GM21723 (cell line): ENCODE measurements around the gene NDST1.

ENCODE experiments used
- ATAC-seq: cut with Tn5 transposase; IDR thresholded peaks from one replicate; pipeline ENCODE4 v1.9.1; 2021; ENCODE audit warnings: mild to moderate bottlenecking, moderate library complexity; ENCODE audit not compliant: unreplicated experiment

Gene NDST1

GRCh38 chr5:150561571-150562275, 53.8 kb downstream of the NDST1 start:
- ATAC-seq: no peak

GRCh38 chr5:150562832-150563231, 54.9 kb downstream of the NDST1 start:
- no peak for ATAC-seq

- no peak for ATAC-seq
Observed at GRCh38 chr5:150565868-150566267, 57.9 kb downstream of the NDST1 start.

GRCh38 chr5:150567031-150567717, 59.2 kb downstream of the NDST1 start:
- no peak for ATAC-seq

- no peak for ATAC-seq
Observed at GRCh38 chr5:150568663-150569062, 60.7 kb downstream of the NDST1 start.

GRCh38 chr5:150570333-150570732, 62.4 kb downstream of the NDST1 start:
- no peak for ATAC-seq

- ATAC-seq: no peak
Observed at GRCh38 chr5:150571836-150572235, 63.9 kb downstream of the NDST1 start.

- no peak for ATAC-seq
Observed at GRCh38 chr5:150573216-150573615, 65.3 kb downstream of the NDST1 start.

GRCh38 chr5:150573867-150574817, 66.2 kb downstream of the NDST1 start:
- ATAC-seq: no peak

GRCh38 chr5:150574818-150575547, 67.1 kb downstream of the NDST1 start:
- no peak for ATAC-seq

- no peak for ATAC-seq
Observed at GRCh38 chr5:150575745-150576448, 68.0 kb downstream of the NDST1 start.

- ATAC-seq: no peak
Observed at GRCh38 chr5:150576449-150576949, 68.6 kb downstream of the NDST1 start.

- ATAC-seq: no peak
Observed at GRCh38 chr5:150577378-150578139, 69.6 kb downstream of the NDST1 start.

GRCh38 chr5:150578781-150579461, 71.0 kb downstream of the NDST1 start:
- no peak for ATAC-seq

- no peak for ATAC-seq
Observed at GRCh38 chr5:150579462-150580400, 71.8 kb downstream of the NDST1 start.

- no peak for ATAC-seq
Observed at GRCh38 chr5:150580917-150581316, 73.0 kb downstream of the NDST1 start.

- no peak for ATAC-seq
Observed at GRCh38 chr5:150582241-150583109, 74.5 kb downstream of the NDST1 start.
